H1 (cell line): ENCODE measurements around the gene ARFGEF3. TPM values are rescaled to one million over a fixed set of nuclear protein-coding genes. Genes with fewer than 3 reads are reported as not detected.

Experiments
- CTCF ChIA-PET: fragments of 300-600 bp; sonication (Branson Sonifier 250); formaldehyde crosslinking; loops from one replicate; lab custom pipeline; 2021; ENCODE audit not compliant: partially characterized antibody; lab: Charles Lee
- POLR2A ChIA-PET: fragments of 300-600 bp; sonication (Branson Sonifier 250); formaldehyde crosslinking; loops from one replicate; lab custom pipeline; 2021; ENCODE audit warnings: inconsistent platforms; ENCODE audit not compliant: partially characterized antibody; lab: Charles Lee
- DNase-seq, 2 experiments: peaks; one replicate each; pipeline versions ENCODE4 v3.0.0 to v3.0.0-alpha.2; 2010 to 2022; ENCODE audit warnings: low spot score in 2 of 2, low read depth in 1 of 2, mixed read lengths in 1 of 2
- FAIRE-seq: peaks from 2 replicates; lab custom pipeline; 2011; peaks lifted over from hg19 to GRCh38; lab: Jason Lieb, UNC
- H2AFZ ChIP-seq: 2 replicates; pipeline ENCODE4 v1.8.1; 2012; ENCODE audit warnings: low read length, inconsistent platforms
- H2AK5ac ChIP-seq: 2 replicates; pipeline ENCODE4 v1.6.1; 2013; ENCODE audit warnings: low read depth, low read length
- H2BK120ac ChIP-seq: replicated peaks from 2 replicates; pipeline ENCODE3; 2013; ENCODE audit warnings: low read depth, low read length, inconsistent platforms
- H2BK12ac ChIP-seq: 2 replicates; pipeline ENCODE4 v1.6.1; 2013; ENCODE audit warnings: low read depth, low read length
- H2BK15ac ChIP-seq: 2 replicates; pipeline ENCODE4 v1.6.1; 2013; ENCODE audit warnings: low read length
- H2BK20ac ChIP-seq: 2 replicates; pipeline ENCODE4 v1.6.1; 2013; ENCODE audit warnings: low read length
- H2BK5ac ChIP-seq: 2 replicates; pipeline ENCODE4 v1.6.1; 2013; ENCODE audit warnings: low read depth, low read length
- H3K14ac ChIP-seq: 2 replicates; pipeline ENCODE4 v1.6.1; 2013; ENCODE audit warnings: inconsistent platforms; ENCODE audit not compliant: insufficient read length
- H3K18ac ChIP-seq: 2 replicates; pipeline ENCODE4 v1.6.1; 2013; ENCODE audit warnings: low read length; ENCODE audit errors: extremely low read depth
- H3K23ac ChIP-seq: 2 replicates; pipeline ENCODE4 v1.6.1; 2013; ENCODE audit warnings: inconsistent platforms; ENCODE audit not compliant: insufficient read length
- H3K23me2 ChIP-seq: 2 replicates; pipeline ENCODE4 v1.6.1; 2013; ENCODE audit warnings: low read depth, low read length
- H3K27ac ChIP-seq: 2 replicates; pipeline ENCODE4 v1.6.1; 2011; ENCODE audit warnings: low read depth, low read length, inconsistent platforms
- H3K27me3 ChIP-seq, 4 experiments: replicated peaks in 1 of 4; 1 replicate in 1 of 4; 2 replicates in 3 of 4; pipeline versions ENCODE4 v1.6.1 to v1.8.1; 2011 to 2013; ENCODE audit warnings: low read length in 3 of 4, mild to moderate bottlenecking in 3 of 4, inconsistent platforms in 2 of 4, mixed read lengths in 2 of 4, moderate library complexity in 1 of 4; ENCODE audit not compliant: control insufficient read depth in 3 of 4, insufficient read depth in 3 of 4; ENCODE audit errors: extremely low read depth in 1 of 4
- H3K36me3 ChIP-seq, 4 experiments: 2 replicates each; pipeline versions ENCODE4 v1.6.1 to v1.8.1; 2011 to 2013; ENCODE audit warnings: mild to moderate bottlenecking in 4 of 4, low read length in 3 of 4, moderate library complexity in 2 of 4, control low read depth in 1 of 4, inconsistent platforms in 1 of 4; ENCODE audit not compliant: insufficient read depth in 4 of 4, control insufficient read depth in 2 of 4
- H3K4ac ChIP-seq: replicated peaks from 2 replicates; pipeline ENCODE3; 2013; ENCODE audit warnings: low read length, low read depth, mixed read lengths, inconsistent platforms; ENCODE audit not compliant: insufficient read length
- H3K4me1 ChIP-seq, 4 experiments: replicated peaks in 1 of 4; 1 replicate in 1 of 4; 2 replicates in 3 of 4; pipeline versions ENCODE4 v1.6.1 to v1.8.1; 2011 to 2013; ENCODE audit warnings: low read length in 3 of 4, inconsistent platforms in 2 of 4, mixed read lengths in 1 of 4; ENCODE audit not compliant: insufficient read depth in 4 of 4, control insufficient read depth in 3 of 4
- H3K4me2 ChIP-seq, 2 experiments: 2 replicates each; pipeline versions ENCODE4 v1.6.1 to v1.8.1; 2011 to 2013; ENCODE audit warnings: low read depth in 2 of 2, low read length in 2 of 2, control low read depth in 1 of 2, inconsistent platforms in 1 of 2, mild to moderate bottlenecking in 1 of 2; ENCODE audit not compliant: insufficient read depth in 1 of 2
- H3K4me3 ChIP-seq, 4 experiments: fragments of 200-600, 300-600 bp in 1 of 4; sonication (generic), shearing (Covaris generic), sonication (Bioruptor Twin) in 1 of 4; 2 replicates each; pipeline versions ENCODE4 v1.5.1 to v1.8.1; 2011 to 2016; ENCODE audit warnings: low read length in 4 of 4, low read depth in 3 of 4, control low read depth in 2 of 4, inconsistent platforms in 2 of 4, mild to moderate bottlenecking in 2 of 4, mixed read lengths in 1 of 4, moderate library complexity in 1 of 4; ENCODE audit not compliant: insufficient read depth in 2 of 4; ENCODE audit errors: extremely low read depth in 1 of 4
- H3K56ac ChIP-seq: replicated peaks from 2 replicates; pipeline ENCODE3; 2013; ENCODE audit warnings: low read depth, mild to moderate bottlenecking, mixed read lengths, low read length, inconsistent platforms; ENCODE audit not compliant: insufficient read length
- H3K79me1 ChIP-seq: 2 replicates; pipeline ENCODE4 v1.6.1; 2013; ENCODE audit warnings: low read depth, low read length, control low read depth
- H3K79me2 ChIP-seq, 2 experiments: 2 replicates each; pipeline versions ENCODE4 v1.6.1 to v1.8.1; 2012 to 2013; ENCODE audit warnings: low read length in 2 of 2, mild to moderate bottlenecking in 2 of 2, inconsistent platforms in 1 of 2; ENCODE audit not compliant: insufficient read depth in 2 of 2, control insufficient read depth in 1 of 2
- H3K9ac ChIP-seq, 4 experiments: replicated peaks in 1 of 4; 1 replicate in 1 of 4; 2 replicates in 3 of 4; pipeline versions ENCODE4 v1.6.1 to v1.8.1; 2011 to 2013; ENCODE audit warnings: low read depth in 3 of 4, low read length in 3 of 4, control low read depth in 2 of 4, mild to moderate bottlenecking in 2 of 4, moderate library complexity in 2 of 4, inconsistent platforms in 1 of 4; ENCODE audit errors: extremely low read depth in 1 of 4
- H3K9me3 ChIP-seq, 2 experiments: 2 replicates each; pipeline versions ENCODE4 v1.6.1 to v1.8.1; 2012 to 2013; ENCODE audit warnings: mild to moderate bottlenecking in 2 of 2, moderate library complexity in 2 of 2, control low read depth in 1 of 2, inconsistent platforms in 1 of 2, low read depth in 1 of 2, low read length in 1 of 2, mixed read lengths in 1 of 2; ENCODE audit not compliant: insufficient read depth in 2 of 2
- H4K20me1 ChIP-seq, 2 experiments: replicated peaks in 1 of 2; 2 replicates each; pipeline versions ENCODE3 to v1.8.1; 2011 to 2013; ENCODE audit warnings: inconsistent platforms in 2 of 2, low read length in 2 of 2, mild to moderate bottlenecking in 1 of 2; ENCODE audit not compliant: insufficient read depth in 2 of 2, control insufficient read depth in 1 of 2
- H4K5ac ChIP-seq: 2 replicates; pipeline ENCODE4 v1.6.1; 2013; ENCODE audit warnings: low read length, low read depth, mixed read lengths, inconsistent platforms; ENCODE audit not compliant: insufficient read length
- H4K8ac ChIP-seq: 2 replicates; pipeline ENCODE4 v1.8.0; 2013; ENCODE audit warnings: mild to moderate bottlenecking, moderate library complexity, low read length, inconsistent platforms; ENCODE audit not compliant: insufficient read depth; ENCODE audit errors: extremely low read depth
- H4K91ac ChIP-seq: replicated peaks from 2 replicates; pipeline ENCODE3; 2013; ENCODE audit warnings: low read length, mixed read lengths, inconsistent platforms; ENCODE audit not compliant: insufficient read length
- BCL11A ChIP-seq, 2 experiments: IDR thresholded peaks; one replicate each; pipeline ENCODE4 v1.6.1; 2011; ENCODE audit warnings: low read depth in 2 of 2, low read length in 2 of 2, mild to moderate bottlenecking in 2 of 2
- CBX8 ChIP-seq: fragments of 300-800, 300-1000 bp; sonication (generic); IDR thresholded peaks from 2 replicates; pipeline ENCODE4 v1.7.1; 2016; ENCODE audit warnings: low read depth, low read length, borderline replicate concordance
- CTCF ChIP-seq, 3 experiments: IDR thresholded peaks; 1 replicate in 2 of 3; 2 replicates in 1 of 3; pipeline versions ENCODE4 v1.5.1 to v1.6.1; 2011; ENCODE audit warnings: low read length in 3 of 3, mild to moderate bottlenecking in 3 of 3, inconsistent platforms in 2 of 3, low read depth in 1 of 3, moderate library complexity in 1 of 3; ENCODE audit not compliant: insufficient read depth in 1 of 3; ENCODE audit errors: control extremely low read depth in 1 of 3
- EP300 ChIP-seq, 2 experiments: IDR thresholded peaks; 1 replicate in 1 of 2; 2 replicates in 1 of 2; pipeline ENCODE4 v1.6.1; 2011 to 2012; ENCODE audit warnings: low read depth in 2 of 2, low read length in 2 of 2, mild to moderate bottlenecking in 2 of 2, borderline replicate concordance in 1 of 2, inconsistent platforms in 1 of 2, moderate library complexity in 1 of 2
- KDM5A ChIP-seq: fragments of 200-600 bp; IDR thresholded peaks from 2 replicates; pipeline ENCODE4 v1.7.1; 2012; ENCODE audit warnings: mild to moderate bottlenecking, low read length, inconsistent platforms, mixed read lengths
- MAX ChIP-seq: IDR thresholded peaks from 2 replicates; pipeline ENCODE4 v1.6.1; 2012; ENCODE audit warnings: inconsistent platforms
- NRF1 ChIP-seq: IDR thresholded peaks from 2 replicates; pipeline ENCODE4 v1.6.1; 2011; ENCODE audit warnings: mild to moderate bottlenecking, low read depth, low read length, improper control_type of control experiment
- POLR2AphosphoS5 ChIP-seq: IDR thresholded peaks from 2 replicates; pipeline ENCODE4 v1.6.1; 2011; ENCODE audit warnings: low read depth, low read length
- SAP30 ChIP-seq: fragments of 300-600 bp; sonication (generic); IDR thresholded peaks from 2 replicates; pipeline ENCODE4 v1.7.1; 2012; ENCODE audit warnings: low read length, moderate library complexity, mild to moderate bottlenecking, inconsistent platforms; ENCODE audit not compliant: insufficient read depth, insufficient replicate concordance
- whole genome bisulfite sequencing, 2 experiments: shearing (Covaris generic) in 1 of 2; methylation state at CpG; one replicate each; pipeline versions ENCODE4 v1.1.6 to v1.1.7; 2013 to 2015; ENCODE audit warnings: low lambda C conversion rate in 2 of 2, mixed read lengths in 2 of 2, inconsistent platforms in 1 of 2, low coverage in 1 of 2, missing lambda C conversion rate in 1 of 2; ENCODE audit not compliant: insufficient replicate concordance in 2 of 2, insufficient coverage in 1 of 2, insufficient read length in 1 of 2; ENCODE audit errors: extremely low coverage in 1 of 2, missing lambda C conversion rate in 1 of 2; 5-methylcytosine and 5-hydroxymethylcytosine counted together
- polyA plus RNA-seq, 7 experiments: library from polyadenylated mRNA; depleted of rRNA in 3 of 7; stranded (reverse) in 5 of 7; unstranded in 2 of 7; fragments of >200 nt in 5 of 7; fragments of 200-250 nt in 2 of 7; gene quantifications; 1 replicate in 5 of 7; 2 replicates in 1 of 7; 4 replicates in 1 of 7; pipeline versions ENCODE4 v1.2.1 to v1.2.3, GENCODE V29; 2011 to 2013; ENCODE audit warnings: missing spikeins in 2 of 7, mixed read lengths in 2 of 7
- total RNA-seq: library from RNA; stranded (reverse); fragmentation: NEBNext Ultra II Directional; extraction: Animal tissue kit (Norgen Biotek cat#: 25700); gene quantifications from 2 replicates; pipeline ENCODE4 v1.2.1, GENCODE V29; 2021

ARFGEF3 gene
- total and polyA plus RNA-seq, 2 of the 8 experiments (the other 6 are each of a cell fraction or from before 2014, with no cell fraction given): 5.8 to 23.2 TPM

GRCh38 chr6:138115201-138115600 lies 46.5 kb upstream of the ARFGEF3 start:
- WGBS, 2 experiments: 76% methylated on average over 7 of the region's 7 CpGs; no CpG with 5 or more reads in 1 of the 2 experiments
- no peaks in the 10 kb centered on the region for H3K23me2 ChIP-seq

More at GRCh38 chr6:138115201-138115600, 46.5 kb upstream of the ARFGEF3 start:
- H3K9ac ChIP-seq: no peak overlapping the region
- H3K79me2 ChIP-seq: no peaks in the 10 kb centered on the region
- no peaks in the 10 kb centered on the region for H3K79me1 ChIP-seq
- H3K36me3 ChIP-seq: no peaks in the 10 kb centered on the region
- peak overlapping the region in 1 of 2 experiments; percentile 16; a peak in 1 of 4 replicates for H3K4me2 ChIP-seq
- no peak overlapping the region for H3K4ac ChIP-seq
- no peak for TF ChIP-seq CBX8
- TF ChIP-seq NRF1: no peak
- TF ChIP-seq KDM5A: no peak
- no peak for TF ChIP-seq BCL11A (IDR thresholded peaks at IDR 0.05; ENCODE audit: low read depth in 2 of 2, low read length in 2 of 2)
- TF ChIP-seq MAX: no peak
- TF ChIP-seq EP300 (IDR thresholded peaks at IDR 0.05; ENCODE audit: borderline replicate concordance in 1 of 2, low read depth in 2 of 2, low read length in 2 of 2): no peak
- TF ChIP-seq CTCF (IDR thresholded peaks at IDR 0.05; ENCODE audit: control extremely low read depth in 1 of 3, insufficient read depth in 1 of 3, low read depth in 1 of 3, low read length in 3 of 3): no peak
- no peak for TF ChIP-seq POLR2AphosphoS5
- TF ChIP-seq SAP30: no peak
- H2BK20ac ChIP-seq: no peak overlapping the region
- no peaks in the 10 kb centered on the region; a peak in 1 of 7 replicates for H3K27me3 ChIP-seq
- H4K91ac ChIP-seq: no peak overlapping the region
- peaks cover 2 to 4% of the 10 kb centered on the region in 2 experiments; a peak in 2 of 4 replicates for H3K9me3 ChIP-seq
- H2BK5ac ChIP-seq: no peak overlapping the region
- ChIA-PET CTCF (interaction anchor here (0.6 to 7.1 kb wide), 61 partner anchors 10 to 1250 kb away, joined by 3 to 111 read pairs (median 4); partner anchors contain the start of gene HEBP2), POLR2A (interaction anchor here (1.4 to 2.0 kb wide), 3 partner anchors 9 to 164 kb away, joined by 3 to 7 read pairs (median 4); no protein-coding TSS in a partner anchor)
- H3K23ac ChIP-seq: no peak overlapping the region
- H3K14ac ChIP-seq: no peak overlapping the region
- no peak overlapping the region for H4K8ac ChIP-seq
- H2AFZ ChIP-seq: 0 out of 2 replicates have a peak overlapping the region, but pooled peaks have one; percentile 27
- H4K20me1 ChIP-seq: no peaks in the 10 kb centered on the region
- H3K56ac ChIP-seq: no peak overlapping the region
- H2BK12ac ChIP-seq: no peak overlapping the region
- FAIRE-seq: no peak
- H2BK120ac ChIP-seq: no peak overlapping the region
- no peak overlapping the region for H4K5ac ChIP-seq
- DNase-seq: no peak
- H2AK5ac ChIP-seq: no peak overlapping the region; the same call in 1 of the 2 replicates
- H2BK15ac ChIP-seq: no peak overlapping the region
- H3K4me3 ChIP-seq: no peak overlapping the region
- no peak overlapping the region for H3K18ac ChIP-seq
- no peak overlapping the region for H3K27ac ChIP-seq
- H3K4me1 ChIP-seq: peaks cover 0 to 3% (median 2%) of the 10 kb centered on the region in 4 experiments; a peak in 3 of 7 replicates
